ENCODE results near the gene DNAAF8.

Gene DNAAF8

DNA sequence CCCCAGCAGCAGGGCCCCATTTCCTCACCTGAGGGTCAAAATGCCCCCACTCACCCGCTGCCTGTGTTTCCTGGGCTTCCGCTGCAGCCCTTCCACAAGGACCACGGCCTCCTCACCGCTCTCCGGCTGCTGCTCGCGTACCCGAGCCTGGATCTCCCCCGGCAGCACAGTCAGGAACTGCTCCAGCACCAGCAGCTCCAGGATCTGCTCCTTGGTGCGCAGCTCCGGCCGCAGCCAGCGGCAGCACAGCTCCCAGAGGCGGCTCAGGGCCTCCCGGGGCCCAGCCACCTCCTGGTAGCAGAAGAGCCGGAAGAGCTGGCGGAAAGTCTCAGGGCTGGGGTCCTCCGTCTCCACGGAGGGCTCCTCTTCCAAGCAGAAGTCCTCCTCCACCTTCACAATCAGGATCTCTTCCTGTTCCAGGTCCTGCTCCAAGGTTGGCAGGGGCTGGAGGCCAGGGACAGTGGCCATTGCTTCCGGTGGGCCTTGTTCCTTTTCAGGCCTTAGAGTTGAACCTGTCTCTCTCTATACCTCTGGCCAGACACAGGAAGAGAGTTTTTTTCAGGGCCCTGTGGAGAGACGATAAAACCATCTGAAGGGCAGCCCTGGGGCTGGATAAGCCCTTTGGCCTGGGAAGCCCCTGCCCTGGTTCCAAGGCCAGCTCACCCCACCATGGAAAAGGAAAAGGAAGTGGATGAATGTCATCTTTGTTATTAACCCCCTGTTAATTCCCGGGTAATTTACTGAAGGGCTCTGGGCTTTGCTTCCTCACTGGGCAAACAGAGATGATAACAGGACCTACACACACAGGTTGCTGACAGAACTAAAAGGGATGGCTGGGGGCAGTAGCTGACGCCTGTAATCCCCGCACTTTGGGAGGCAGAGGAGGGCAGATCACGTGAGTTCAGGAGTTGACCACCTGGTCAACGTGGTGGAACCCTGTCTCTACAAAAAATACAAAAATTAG lies 31.5 kb downstream of the DNAAF8 start:
- Histone ChIP-seq H3K27me3 (ENCODE audit: low read depth) (no peaks in the 10 kb centered on the region), H3K36me3 (replicated peaks) (peaks cover 32% of the 10 kb centered on the region), H3K9me3 (no peaks in the 10 kb centered on the region), H3K4me3 (peak overlapping the region; percentile 77), H3K4me1 (0 out of 2 replicates have a peak, but pooled peaks cover 2% of the 10 kb centered on the region)
- in situ Hi-C loops (cut with MboI; ENCODE audit: low sequenced_read_pairs), result no loop called here
- DNase-seq (ENCODE audit: low spot score in 2 of 2), result no peak

DNA sequence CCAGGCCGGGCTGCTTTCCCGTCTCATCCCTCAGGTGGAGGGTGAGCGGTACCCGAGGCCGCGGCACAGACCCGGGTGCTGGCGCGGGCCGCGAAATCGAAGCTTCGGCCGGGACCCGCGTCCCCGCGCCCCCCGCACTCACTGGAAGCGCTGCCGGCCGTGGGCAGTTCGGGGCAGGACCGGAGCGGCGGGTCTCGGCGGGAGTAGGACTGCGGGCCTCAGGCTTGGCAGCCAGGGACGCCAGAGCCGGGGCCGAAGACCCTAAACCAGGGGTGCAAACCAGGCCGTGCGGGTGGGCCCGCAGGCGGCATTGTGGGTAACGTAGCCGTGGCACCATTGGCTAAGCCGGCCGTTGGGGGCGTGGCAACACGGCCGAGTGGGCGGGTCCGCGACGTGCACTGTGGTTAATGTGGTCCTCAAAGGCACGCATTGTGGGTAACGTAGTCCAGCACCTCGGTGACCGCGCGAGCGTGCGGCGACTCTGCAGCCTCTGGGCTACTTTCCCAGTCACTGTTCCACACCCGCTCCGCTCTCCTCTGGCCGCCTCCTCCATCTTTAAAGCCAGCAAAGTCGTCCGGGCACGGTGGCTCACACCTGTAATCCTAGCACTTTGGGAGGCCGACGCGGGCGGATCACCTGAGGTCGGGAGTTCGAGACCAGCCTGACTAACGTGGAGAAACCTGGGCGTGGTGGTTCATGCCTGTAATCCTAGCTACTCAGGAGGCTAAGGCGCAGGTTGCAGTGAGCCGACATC lies 32.7 kb downstream of the DNAAF8 start, which contains the start of gene ZNF500:
Gene ZNF500 (minus strand): TSS at position 288 of the 754 bp plus-strand sequence. CDS start 1,184 bp downstream, outside the sequence.
- DNase-seq (ENCODE audit: low spot score in 2 of 2), result peak; percentile 95 to 99
- in situ Hi-C loops (cut with MboI; ENCODE audit: low sequenced_read_pairs), result no loop called here
- Histone ChIP-seq H3K4me3 (peak within 1 kb of the TSS; percentile 77), H3K4me1 (0 out of 2 replicates have a peak, but pooled peaks cover 2% of the 10 kb centered on the region), H3K36me3 (replicated peaks) (peaks cover 22% of the 10 kb centered on the region), H3K27me3 (ENCODE audit: low read depth) (no peaks in the 10 kb centered on the region), H3K9me3 (no peaks in the 10 kb centered on the region)

DNA sequence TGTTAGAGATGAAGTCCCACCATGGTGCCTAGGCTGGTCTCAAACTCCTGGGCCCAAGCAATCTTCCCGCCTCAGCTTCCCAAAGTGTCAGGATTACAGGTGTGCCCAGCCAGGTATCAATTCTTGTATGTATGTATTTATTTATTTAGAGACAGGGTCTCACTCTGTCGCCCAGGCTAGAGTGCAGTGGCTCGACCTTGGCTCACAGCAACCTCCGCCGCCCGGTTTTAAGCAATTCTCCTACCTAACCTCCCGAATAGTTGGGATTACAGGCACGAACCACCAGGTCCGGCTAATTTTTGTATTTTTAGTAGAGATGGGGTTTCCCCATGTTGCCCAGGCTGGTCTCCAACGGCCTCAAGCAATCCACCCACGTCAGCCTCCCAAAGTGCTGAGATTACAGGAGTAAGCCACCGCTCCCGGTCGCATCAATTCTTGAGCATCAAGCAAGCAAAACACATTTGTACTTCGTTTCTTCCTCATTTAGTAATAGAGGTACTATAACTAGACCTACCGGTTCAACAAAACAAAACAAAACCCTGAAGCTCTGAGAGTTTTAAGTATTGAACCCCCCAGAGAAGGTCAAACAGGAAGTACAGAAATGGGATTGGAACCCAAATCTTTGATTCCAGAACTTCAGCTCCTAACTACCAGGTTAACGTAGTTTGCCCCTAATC lies 33.7 kb downstream of the DNAAF8 start:
- peak; percentile 11 to 36 for DNase-seq (ENCODE audit: low spot score in 2 of 2)
- peaks cover 14% of the 10 kb centered on the region for H3K36me3 ChIP-seq (replicated peaks)
- in situ Hi-C loops (cut with MboI; ENCODE audit: low sequenced_read_pairs), result no loop called here
- H3K4me3 ChIP-seq, result peak overlapping the region; percentile 39
- no peaks in the 10 kb centered on the region for H3K9me3 ChIP-seq
- 0 out of 2 replicates have a peak, but pooled peaks cover 2% of the 10 kb centered on the region for H3K4me1 ChIP-seq
- no peaks in the 10 kb centered on the region for H3K27me3 ChIP-seq (ENCODE audit: low read depth)

GRCh38 chr16:4768549-4769305 lies 34.4 kb downstream of the DNAAF8 start:
- Histone ChIP-seq H3K27me3 (ENCODE audit: low read depth) (no peaks in the 10 kb centered on the region), H3K36me3 (replicated peaks) (peaks cover 10% of the 10 kb centered on the region), H3K9me3 (no peaks in the 10 kb centered on the region), H3K4me3 (peak overlapping the region; percentile 39), H3K4me1 (0 out of 2 replicates have a peak, but pooled peaks cover 2% of the 10 kb centered on the region)
- in situ Hi-C loops (cut with MboI; ENCODE audit: low sequenced_read_pairs), result no loop called here
- DNase-seq (ENCODE audit: low spot score in 2 of 2), result peak; percentile 92 to 97

GRCh38 chr16:4769306-4769638 lies 34.9 kb downstream of the DNAAF8 start:
- in situ Hi-C loops (cut with MboI; ENCODE audit: low sequenced_read_pairs), result no loop called here
- Histone ChIP-seq H3K4me3 (no peak overlapping the region; the same call in 1 of the 2 replicates), H3K36me3 (replicated peaks) (peaks cover 5% of the 10 kb centered on the region), H3K4me1 (peaks cover 4% of the 10 kb centered on the region; the same call in 1 of the 2 replicates), H3K27me3 (ENCODE audit: low read depth) (no peaks in the 10 kb centered on the region), H3K9me3 (no peaks in the 10 kb centered on the region)
- DNase-seq (ENCODE audit: low spot score in 2 of 2), result no peak

- H3K9me3 ChIP-seq, result no peaks in the 10 kb centered on the region
- H3K4me3 ChIP-seq, result no peak overlapping the region
- H3K4me1 ChIP-seq, result peaks cover 4% of the 10 kb centered on the region; the same call in 1 of the 2 replicates
- H3K27me3 ChIP-seq (ENCODE audit: low read depth), result no peaks in the 10 kb centered on the region
- H3K36me3 ChIP-seq (replicated peaks), result no peaks in the 10 kb centered on the region
- DNase-seq (ENCODE audit: low spot score in 2 of 2), result no peak
- in situ Hi-C loops (cut with MboI; ENCODE audit: low sequenced_read_pairs), result no loop called here
Observed at GRCh38 chr16:4771646-4772045, 37.3 kb downstream of the DNAAF8 start.

DNA sequence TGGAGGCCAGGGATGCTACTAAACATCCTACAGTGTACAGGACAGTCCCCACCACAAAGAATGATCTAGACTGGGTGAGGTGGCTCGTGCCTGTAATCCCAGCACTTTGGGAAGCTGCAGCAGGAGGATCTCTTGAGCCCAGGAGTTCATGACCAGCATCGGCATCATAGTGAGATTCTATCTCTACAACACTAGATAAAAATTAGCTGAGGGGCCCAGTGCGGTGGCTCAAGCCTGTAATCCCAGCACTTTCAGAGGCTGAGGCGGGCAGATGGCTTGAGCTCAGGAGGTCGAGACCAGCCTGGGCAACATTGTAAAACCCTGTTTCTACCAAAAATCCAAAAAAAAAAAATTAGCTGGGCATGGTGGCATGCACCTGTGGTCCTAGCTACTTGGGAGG lies 38.0 kb downstream of the DNAAF8 start:
- no peaks in the 10 kb centered on the region for H3K27me3 ChIP-seq (ENCODE audit: low read depth)
- no peak for DNase-seq (ENCODE audit: low spot score in 2 of 2)
- no peaks in the 10 kb centered on the region for H3K36me3 ChIP-seq (replicated peaks)
- no peak overlapping the region for H3K4me3 ChIP-seq
- no peaks in the 10 kb centered on the region for H3K9me3 ChIP-seq
- in situ Hi-C loops (cut with MboI; ENCODE audit: low sequenced_read_pairs), result no loop called here
- peaks cover 4% of the 10 kb centered on the region; the same call in 1 of the 2 replicates for H3K4me1 ChIP-seq

- Histone ChIP-seq H3K36me3 (replicated peaks) (no peaks in the 10 kb centered on the region), H3K9me3 (no peaks in the 10 kb centered on the region), H3K4me3 (no peak overlapping the region), H3K4me1 (peaks cover 3% of the 10 kb centered on the region; the same call in 1 of the 2 replicates), H3K27me3 (ENCODE audit: low read depth) (no peaks in the 10 kb centered on the region)
- in situ Hi-C loops (cut with MboI; ENCODE audit: low sequenced_read_pairs), result no loop called here
- DNase-seq (ENCODE audit: low spot score in 2 of 2), result no peak
Observed at GRCh38 chr16:4775005-4775404, 40.7 kb downstream of the DNAAF8 start.

- H3K4me3 ChIP-seq, result no peak overlapping the region
- no peaks in the 10 kb centered on the region for H3K9me3 ChIP-seq
- H3K27me3 ChIP-seq (ENCODE audit: low read depth), result no peaks in the 10 kb centered on the region
- in situ Hi-C loops (cut with MboI; ENCODE audit: low sequenced_read_pairs), result no loop called here
- DNase-seq (ENCODE audit: low spot score in 2 of 2), result no peak
- peaks cover 3% of the 10 kb centered on the region; the same call in 1 of the 2 replicates for H3K4me1 ChIP-seq
- no peaks in the 10 kb centered on the region for H3K36me3 ChIP-seq (replicated peaks)
Observed at GRCh38 chr16:4776141-4776705, 41.9 kb downstream of the DNAAF8 start.

DNA sequence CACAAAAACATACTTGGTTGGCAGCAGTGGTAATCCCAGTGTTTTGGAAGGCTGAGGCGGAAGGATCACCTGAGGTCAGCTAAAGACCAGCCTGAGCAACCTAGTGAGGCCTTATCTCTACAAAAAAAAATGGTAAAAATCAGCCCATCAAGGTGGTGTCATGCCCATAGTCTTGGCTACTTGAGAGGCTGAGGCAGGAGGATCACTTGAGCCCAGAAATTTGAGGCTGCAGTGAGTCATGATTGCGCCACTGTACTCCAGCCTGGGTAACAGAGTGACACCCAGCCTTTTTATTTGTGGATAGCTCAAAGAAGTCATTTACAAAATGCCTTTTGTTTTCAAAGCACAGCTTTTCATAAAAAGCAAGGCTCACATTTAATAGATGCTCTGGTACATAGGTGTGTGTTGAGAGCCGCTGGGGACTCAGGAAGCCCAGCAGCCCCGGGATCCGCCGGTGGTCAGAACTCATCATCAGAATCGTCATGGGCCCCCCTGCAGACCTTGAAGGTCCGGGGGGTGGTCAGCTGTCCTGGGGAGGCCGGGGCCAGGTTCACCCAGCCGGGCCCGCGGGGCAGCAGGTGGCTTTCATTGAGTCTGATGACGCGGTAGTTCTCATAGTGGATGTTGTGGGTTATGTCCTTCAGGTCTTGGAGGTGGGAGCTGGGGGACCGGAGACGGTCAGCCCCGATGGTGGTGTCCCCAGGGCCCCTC lies 43.2 kb downstream of the DNAAF8 start:
- Histone ChIP-seq H3K4me3 (no peak overlapping the region), H3K36me3 (replicated peaks) (no peaks in the 10 kb centered on the region), H3K4me1 (peaks cover 3% of the 10 kb centered on the region; the same call in 1 of the 2 replicates), H3K9me3 (no peaks in the 10 kb centered on the region), H3K27me3 (ENCODE audit: low read depth) (no peaks in the 10 kb centered on the region)
- DNase-seq (ENCODE audit: low spot score in 2 of 2), result no peak
- in situ Hi-C loops (cut with MboI; ENCODE audit: low sequenced_read_pairs), result no loop called here

- H3K4me3 ChIP-seq, result no peak overlapping the region
- peaks cover 3% of the 10 kb centered on the region; the same call in 1 of the 2 replicates for H3K4me1 ChIP-seq
- H3K9me3 ChIP-seq, result no peaks in the 10 kb centered on the region
- in situ Hi-C loops (cut with MboI; ENCODE audit: low sequenced_read_pairs), result no loop called here
- no peak for DNase-seq (ENCODE audit: low spot score in 2 of 2)
- no peaks in the 10 kb centered on the region for H3K36me3 ChIP-seq (replicated peaks)
- H3K27me3 ChIP-seq (ENCODE audit: low read depth), result no peaks in the 10 kb centered on the region
Observed at GRCh38 chr16:4778050-4778392, 43.7 kb downstream of the DNAAF8 start.

DNA sequence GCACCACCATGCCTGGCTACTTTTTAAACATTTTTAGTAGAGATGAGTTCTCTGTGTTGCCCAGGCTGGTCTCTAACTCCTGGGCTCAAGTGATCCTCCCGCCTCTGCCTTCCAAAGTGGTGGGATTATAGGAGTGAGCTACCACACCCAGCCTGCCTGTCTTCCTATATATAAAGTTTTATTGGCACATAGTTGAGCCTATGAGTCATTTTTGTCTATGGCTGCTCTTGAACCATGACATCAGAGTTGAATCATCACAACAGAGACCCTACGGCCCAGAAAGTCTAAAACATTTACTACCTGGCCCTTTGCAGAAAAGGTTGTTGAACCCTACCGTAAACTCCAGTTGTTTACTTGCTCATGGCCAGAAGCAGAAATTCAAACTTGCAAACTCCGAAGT lies 45.9 kb downstream of the DNAAF8 start:
- no peaks in the 10 kb centered on the region for H3K27me3 ChIP-seq (ENCODE audit: low read depth)
- no peaks in the 10 kb centered on the region for H3K4me1 ChIP-seq
- H3K36me3 ChIP-seq (replicated peaks), result no peaks in the 10 kb centered on the region
- DNase-seq (ENCODE audit: low spot score in 2 of 2), result no peak
- no peaks in the 10 kb centered on the region for H3K9me3 ChIP-seq
- H3K4me3 ChIP-seq, result no peak overlapping the region
- in situ Hi-C loops (cut with MboI; ENCODE audit: low sequenced_read_pairs), result no loop called here
